ENCODE results near the gene TBATA. TPM values are rescaled to one million over a fixed set of nuclear protein-coding genes. Genes with fewer than 3 reads are reported as not detected.
A peak's percentile ranks its signal among the peaks of the same experiment; 100 is the strongest.

TBATA gene
- total RNA-seq, 1 donor from 2014 or later = not detected

DNA sequence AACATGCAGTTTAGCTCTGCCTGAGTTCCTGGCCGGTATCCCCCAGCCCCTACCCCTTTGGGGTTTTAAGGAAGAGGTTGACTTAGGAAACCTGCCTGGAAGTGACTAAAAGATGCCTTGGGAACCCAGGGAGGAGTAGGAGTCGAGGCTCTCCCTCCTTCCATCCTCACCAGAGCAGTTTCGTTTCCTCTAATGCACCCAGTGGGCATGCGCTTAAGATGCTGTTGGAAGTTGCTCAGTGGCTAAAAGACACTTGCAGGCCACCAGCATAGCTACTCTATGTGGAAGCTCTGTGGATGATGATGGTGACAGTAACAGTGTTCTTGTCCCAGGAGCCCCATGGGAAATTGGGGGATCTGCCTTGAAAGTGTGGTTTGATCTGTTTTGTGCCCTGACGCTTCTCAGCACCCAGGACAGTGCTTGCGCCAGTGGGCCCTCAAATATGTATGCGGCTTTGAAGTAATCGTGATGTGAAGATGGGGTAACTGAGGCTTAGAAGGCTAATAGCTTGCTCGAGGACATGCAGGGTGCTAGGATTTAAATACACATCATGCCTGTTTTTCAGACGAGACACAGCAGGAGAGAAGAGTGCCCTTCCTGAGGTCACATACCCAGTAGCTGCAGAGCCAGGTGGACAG lies 32.0 kb downstream of the TBATA start:
- Histone ChIP-seq H3K27ac (no peak overlapping the region), H3K36me3 (no peaks in the 10 kb centered on the region), H3K4me3 (no peak overlapping the region), H3K9me3 (no peaks in the 10 kb centered on the region), H3K27me3 (no peaks in the 10 kb centered on the region), H3K4me1 (peaks cover 3% of the 10 kb centered on the region)
- ATAC-seq (peak; percentile 47), DNase-seq (peak; percentile 51)
- TF ChIP-seq, protein P1, sequence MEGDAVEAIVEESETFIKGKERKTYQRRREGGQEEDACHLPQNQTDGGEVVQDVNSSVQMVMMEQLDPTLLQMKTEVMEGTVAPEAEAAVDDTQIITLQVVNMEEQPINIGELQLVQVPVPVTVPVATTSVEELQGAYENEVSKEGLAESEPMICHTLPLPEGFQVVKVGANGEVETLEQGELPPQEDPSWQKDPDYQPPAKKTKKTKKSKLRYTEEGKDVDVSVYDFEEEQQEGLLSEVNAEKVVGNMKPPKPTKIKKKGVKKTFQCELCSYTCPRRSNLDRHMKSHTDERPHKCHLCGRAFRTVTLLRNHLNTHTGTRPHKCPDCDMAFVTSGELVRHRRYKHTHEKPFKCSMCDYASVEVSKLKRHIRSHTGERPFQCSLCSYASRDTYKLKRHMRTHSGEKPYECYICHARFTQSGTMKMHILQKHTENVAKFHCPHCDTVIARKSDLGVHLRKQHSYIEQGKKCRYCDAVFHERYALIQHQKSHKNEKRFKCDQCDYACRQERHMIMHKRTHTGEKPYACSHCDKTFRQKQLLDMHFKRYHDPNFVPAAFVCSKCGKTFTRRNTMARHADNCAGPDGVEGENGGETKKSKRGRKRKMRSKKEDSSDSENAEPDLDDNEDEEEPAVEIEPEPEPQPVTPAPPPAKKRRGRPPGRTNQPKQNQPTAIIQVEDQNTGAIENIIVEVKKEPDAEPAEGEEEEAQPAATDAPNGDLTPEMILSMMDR (IDR thresholded peaks at IDR 0.05) = no peak
- intact Hi-C loops (cut with DNase I) = no loop called here

DNA sequence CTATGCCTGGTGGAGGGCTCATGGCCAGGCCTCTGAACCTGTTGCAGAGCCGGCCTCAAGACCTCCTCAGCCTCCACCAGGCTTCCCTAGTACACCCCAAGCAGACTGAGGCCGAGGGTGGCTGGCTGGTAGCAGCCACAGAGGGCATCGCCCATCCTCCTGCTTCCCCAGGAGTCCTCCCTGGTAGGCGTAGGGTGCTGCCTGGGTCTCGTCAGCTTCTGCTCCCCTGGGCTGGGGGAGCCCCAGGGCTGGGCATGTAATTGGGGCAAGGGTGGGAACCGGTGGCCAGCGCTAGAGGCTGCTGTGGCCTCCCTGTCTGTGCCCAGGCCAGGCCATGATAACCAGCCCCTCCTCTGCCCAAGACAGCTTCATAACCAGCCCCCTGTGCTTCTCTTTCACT lies 32.6 kb downstream of the TBATA start:
- TF ChIP-seq, protein P1 (IDR thresholded peaks at IDR 0.05) = no peak

DNA sequence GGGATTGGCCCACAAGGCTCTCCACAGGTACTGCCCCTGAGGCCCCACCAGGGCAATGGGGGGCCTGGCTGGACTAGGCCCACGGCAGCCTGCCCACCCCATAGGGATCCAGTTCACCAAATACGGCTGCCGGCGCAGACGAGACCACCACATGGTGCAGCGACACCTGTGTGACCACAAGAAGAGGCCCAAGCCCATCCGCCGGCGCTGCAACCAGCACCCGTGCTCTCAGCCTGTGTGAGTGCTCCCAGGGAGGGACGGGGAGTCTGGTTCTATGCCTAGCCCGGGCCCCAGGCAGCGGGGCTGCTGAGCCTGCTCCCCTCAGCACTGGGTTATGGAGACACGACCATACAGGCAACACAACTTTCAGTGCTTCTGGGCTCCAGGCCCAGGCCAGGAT lies 33.2 kb downstream of the TBATA start:
- no peaks in the 10 kb centered on the region for H3K36me3 ChIP-seq
- intact Hi-C loops (cut with DNase I) = no loop called here
- ATAC-seq (no peak), DNase-seq (peak; percentile 61)
- H3K4me3 ChIP-seq = no peak overlapping the region
- TF ChIP-seq, protein P1 (IDR thresholded peaks at IDR 0.05) = no peak
- H3K9me3 ChIP-seq = no peaks in the 10 kb centered on the region
- peaks cover 3% of the 10 kb centered on the region for H3K4me1 ChIP-seq
- H3K27ac ChIP-seq = no peak overlapping the region
- H3K27me3 ChIP-seq = no peaks in the 10 kb centered on the region

More for the DNA sequence above, 32.6 kb downstream of the TBATA start:
- Histone ChIP-seq H3K4me3 (no peak overlapping the region), H3K4me1 (peaks cover 3% of the 10 kb centered on the region), H3K36me3 (no peaks in the 10 kb centered on the region), H3K27me3 (no peaks in the 10 kb centered on the region), H3K27ac (no peak overlapping the region), H3K9me3 (no peaks in the 10 kb centered on the region)
- no peak for ATAC-seq
- peak; percentile 51 for DNase-seq
- intact Hi-C loops (cut with DNase I) = no loop called here

DNA sequence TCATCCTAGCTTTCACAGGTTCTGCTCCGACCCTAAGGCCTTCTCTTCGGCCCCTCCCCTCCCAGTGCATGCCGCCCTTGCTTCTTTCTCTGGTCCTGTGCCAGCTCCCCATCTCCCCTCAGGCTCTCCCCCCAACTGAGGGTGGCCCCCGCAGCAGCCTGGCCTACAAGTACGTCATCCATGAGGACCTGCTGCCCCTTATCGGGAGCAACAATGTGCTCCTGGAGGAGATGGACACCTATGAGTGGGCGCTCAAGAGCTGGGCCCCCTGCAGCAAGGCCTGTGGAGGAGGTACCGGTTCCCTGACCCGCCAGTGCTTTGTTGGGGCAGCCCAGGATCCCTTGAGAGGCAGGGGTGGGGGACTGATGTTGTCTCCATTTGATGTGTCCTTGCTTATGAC lies 33.8 kb downstream of the TBATA start:
- Histone ChIP-seq H3K27me3 (no peaks in the 10 kb centered on the region), H3K36me3 (no peaks in the 10 kb centered on the region), H3K4me3 (no peak overlapping the region), H3K27ac (no peak overlapping the region), H3K9me3 (no peaks in the 10 kb centered on the region), H3K4me1 (peaks cover 3% of the 10 kb centered on the region)
- ATAC-seq (no peak), DNase-seq (peak; percentile 49)
- TF ChIP-seq, protein P1 (IDR thresholded peaks at IDR 0.05) = no peak
- intact Hi-C loops (cut with DNase I) = no loop called here

DNA sequence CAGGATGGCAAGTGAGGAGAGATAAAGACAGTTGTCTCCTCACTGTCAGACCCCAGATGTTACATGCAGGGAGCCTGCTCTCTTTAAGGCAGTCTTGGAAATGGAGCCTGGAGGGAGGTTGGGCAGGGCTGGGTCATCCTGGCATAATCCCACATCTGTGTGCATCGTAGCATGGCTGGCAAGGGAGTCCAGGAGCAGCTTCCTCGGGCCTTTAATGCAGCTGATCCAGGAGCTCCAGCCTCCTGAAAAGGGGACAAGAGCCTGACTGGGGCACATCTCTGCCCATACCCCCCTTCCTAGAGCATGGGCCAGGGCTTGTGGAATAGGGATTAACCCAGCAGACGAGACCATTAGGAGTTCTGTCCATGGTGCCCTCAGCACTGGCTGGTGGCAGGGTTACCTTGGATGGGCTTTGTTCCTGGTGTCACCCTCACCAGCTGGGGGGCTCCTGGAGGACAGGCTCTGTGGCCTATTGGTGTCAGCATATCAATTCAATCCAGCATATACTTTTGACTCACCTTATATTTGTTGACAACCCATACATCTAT lies 34.9 kb downstream of the TBATA start:
- Histone ChIP-seq H3K4me1 (peaks cover 3% of the 10 kb centered on the region), H3K27ac (no peak overlapping the region), H3K4me3 (no peak overlapping the region), H3K36me3 (no peaks in the 10 kb centered on the region), H3K9me3 (no peaks in the 10 kb centered on the region), H3K27me3 (no peaks in the 10 kb centered on the region)
- ATAC-seq (no peak), DNase-seq (peak; percentile 35)
- TF ChIP-seq, protein P1 (IDR thresholded peaks at IDR 0.05) = no peak
- intact Hi-C loops (cut with DNase I) = no loop called here

Data from upper lobe of right lung (tissue), 1 donor.